A673 (cell line): ENCODE data around the gene METAP2. TPM values are rescaled to one million over a fixed set of nuclear protein-coding genes. Genes with fewer than 3 reads are reported as not detected.

Experiments
- BruUV-seq: library from RNA; stranded (reverse); fragments of 400-500 nt; replicated peaks from 2 replicates; lab custom pipeline; 2021; lab: Mats Ljungman, UMichigan
- CTCF ChIA-PET: fragments of 300-600 bp; sonication (Branson Sonifier 250); formaldehyde crosslinking; loops from one replicate; lab custom pipeline; 2022; ENCODE audit warnings: antibody characterized with exemption; lab: Charles Lee
- POLR2A ChIA-PET: fragments of 300-600 bp; sonication (Branson Sonifier 250); formaldehyde crosslinking; loops from one replicate; lab custom pipeline; 2022; ENCODE audit warnings: antibody characterized with exemption; ENCODE audit not compliant: low non-redundant PET; lab: Charles Lee
- DNase-seq: peaks from one replicate; pipeline ENCODE4 v3.0.0-alpha.2; 2015; ENCODE audit warnings: low spot score
- H3K27ac ChIP-seq: fragments of 200-600 bp; sonication (generic); 2 replicates; pipeline ENCODE4 v1.5.1; 2016; ENCODE audit warnings: mixed run types, low read depth, mild to moderate bottlenecking, mixed read lengths, antibody characterized with exemption, low read length; ENCODE audit not compliant: poor library complexity, severe bottlenecking
- H3K27me3 ChIP-seq: fragments of 200-600 bp; sonication (generic); replicated peaks from 2 replicates; pipeline ENCODE4 v1.6.1; 2017; ENCODE audit warnings: mixed run types, low read depth, mild to moderate bottlenecking, mixed read lengths, antibody characterized with exemption, low read length; ENCODE audit not compliant: insufficient read depth, poor library complexity
- H3K36me3 ChIP-seq: fragments of 200-600 bp; sonication (generic); 2 replicates; pipeline ENCODE4 v1.6.1; 2016; ENCODE audit warnings: mixed run types, mild to moderate bottlenecking, mixed read lengths, antibody characterized with exemption, low read length; ENCODE audit not compliant: insufficient read depth, poor library complexity, severe bottlenecking
- H3K4me1 ChIP-seq: fragments of 200-600 bp; sonication (generic); 2 replicates; pipeline ENCODE4 v1.6.1; 2017; ENCODE audit warnings: mixed run types, mild to moderate bottlenecking, mixed read lengths, antibody characterized with exemption, low read length; ENCODE audit not compliant: insufficient read depth, poor library complexity, severe bottlenecking
- H3K4me3 ChIP-seq: fragments of 200-600 bp; sonication (generic); 2 replicates; pipeline ENCODE4 v1.5.1; 2016; ENCODE audit warnings: low read depth, mixed run types, mild to moderate bottlenecking, mixed read lengths, low read length; ENCODE audit not compliant: poor library complexity, severe bottlenecking
- H3K9me3 ChIP-seq: fragments of 200-600 bp; sonication (generic); 2 replicates; pipeline ENCODE4 v1.6.1; 2016; ENCODE audit warnings: mixed run types, low read depth, mild to moderate bottlenecking, mixed read lengths, antibody characterized with exemption, low read length; ENCODE audit not compliant: poor library complexity, severe bottlenecking
- CTCF ChIP-seq: fragments of 300-800, 200-600 bp; sonication (generic); conservative IDR thresholded peaks from 2 replicates; pipeline ENCODE4 v1.5.1; 2017; ENCODE audit warnings: low read depth, mild to moderate bottlenecking, antibody characterized with exemption, low read length, moderate library complexity, mixed read lengths
- EZH2 ChIP-seq: fragments of 200-600 bp; sonication (generic); IDR thresholded peaks from 2 replicates; pipeline ENCODE4 v1.6.1; 2017; ENCODE audit warnings: borderline replicate concordance, low read depth, mild to moderate bottlenecking, mixed read lengths, antibody characterized with exemption, low read length; ENCODE audit not compliant: poor library complexity, severe bottlenecking
- intact Hi-C: fragments of 100-400 bp; cut with micrococcal nuclease; formaldehyde crosslinking; loops from one replicate; pipeline ENCODE4 v1.10.0; 2022; ENCODE audit not compliant: unreplicated experiment
- total RNA-seq: library from RNA; stranded (reverse); gene quantifications from 2 replicates; pipeline ENCODE4 v1.2.3, GENCODE V29; 2021

The METAP2 gene
- total RNA-seq, 1 experiment from 2014 or later: 135 TPM

DNA sequence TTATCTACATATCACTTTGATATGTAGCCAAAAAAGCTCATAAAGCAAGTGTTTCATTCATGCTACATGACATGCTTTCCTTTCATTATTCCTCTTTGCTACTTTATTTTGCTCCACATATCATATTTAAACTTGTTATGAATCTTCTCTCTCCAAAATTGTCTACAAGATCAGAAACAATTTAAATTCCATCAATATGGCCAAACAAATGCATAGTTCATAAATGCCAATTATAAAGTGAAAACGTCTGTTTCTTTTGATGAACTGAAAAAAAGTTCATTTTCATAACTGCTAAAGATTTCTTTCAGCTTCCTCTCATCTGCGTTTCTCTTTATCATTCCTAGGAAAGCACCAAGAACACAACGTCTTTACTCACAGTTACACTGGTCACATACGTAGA lies 54.5 kb downstream of the METAP2 start:
- ChIA-PET POLR2A (no interaction called here), CTCF (no interaction called here)
- TF ChIP-seq EZH2 (no peak), CTCF (no peak)
- Histone ChIP-seq H3K27ac (no peak overlapping the region), H3K4me1 (no peaks in the 10 kb centered on the region), H3K36me3 (no peaks in the 10 kb centered on the region), H3K4me3 (no peak overlapping the region), H3K9me3 (no peaks in the 10 kb centered on the region), H3K27me3 (no peaks in the 10 kb centered on the region)
- no peak for DNase-seq
- intact Hi-C loops: no loop called here
- no TSS peak for BruUV-seq

DNA sequence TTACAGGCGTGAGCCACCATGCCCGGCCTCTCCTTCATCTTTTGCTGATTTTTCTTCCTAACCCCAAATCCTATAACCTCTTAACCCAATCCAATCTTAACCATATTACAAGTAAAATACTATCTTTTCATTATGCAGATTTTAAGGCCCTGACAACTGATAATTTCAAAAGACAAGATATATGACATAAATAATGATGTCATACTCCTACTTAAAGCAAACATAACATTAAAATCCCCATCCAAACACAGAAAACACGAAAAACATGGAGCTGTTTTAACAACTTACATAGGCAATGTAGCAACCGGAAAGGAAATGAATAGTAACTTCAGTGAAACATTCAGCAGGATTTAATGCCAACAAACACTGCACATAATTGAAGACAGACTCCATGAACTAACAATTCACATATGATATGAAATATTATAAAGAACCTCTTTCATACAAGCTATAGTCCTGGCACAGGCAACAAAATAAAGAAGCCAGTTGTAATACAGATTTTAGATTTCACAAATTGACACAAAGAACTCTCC lies 55.8 kb downstream of the METAP2 start:
- H3K4me3 ChIP-seq: no peak overlapping the region
- ChIA-PET CTCF (no interaction called here), POLR2A (interaction anchor here (0.5 kb wide), 1 partner anchor 466 kb away, joined by 9 read pairs; no protein-coding TSS in a partner anchor)
- H3K27ac ChIP-seq: no peak overlapping the region
- no peak for TF ChIP-seq CTCF
- no peak for DNase-seq
- H3K9me3 ChIP-seq: no peaks in the 10 kb centered on the region
- no peaks in the 10 kb centered on the region for H3K4me1 ChIP-seq
- no TSS peak for BruUV-seq
- H3K36me3 ChIP-seq: no peaks in the 10 kb centered on the region
- intact Hi-C loops: loop anchor here (10.0 kb wide), 4 partner anchors 195 to 1395 kb away; no protein-coding TSS in a partner anchor
- no peaks in the 10 kb centered on the region for H3K27me3 ChIP-seq

GRCh38 chr12:95532851-95533250 lies 58.9 kb downstream of the METAP2 start:
- Histone ChIP-seq H3K27ac (no peak overlapping the region), H3K9me3 (no peaks in the 10 kb centered on the region), H3K27me3 (no peaks in the 10 kb centered on the region), H3K36me3 (no peaks in the 10 kb centered on the region), H3K4me3 (no peak overlapping the region), H3K4me1 (no peaks in the 10 kb centered on the region)
- no TSS peak for BruUV-seq
- no peak for DNase-seq
- CTCF ChIA-PET: no interaction called here
- TF ChIP-seq EZH2: no peak
- TF ChIP-seq CTCF: no peak
- intact Hi-C loops: loop anchor here (10.0 kb wide), 4 partner anchors 198 to 1398 kb away; no protein-coding TSS in a partner anchor
- POLR2A ChIA-PET: no interaction called here
